Right cardiac atrium (tissue), 5 donors: Measurements from ENCODE around the gene KCNH4. TPM values are rescaled to one million over a fixed set of nuclear protein-coding genes. Genes with fewer than 3 reads are reported as not detected.

Source experiments
- ATAC-seq, 2 donors: fragments of 200-7000 bp; cut with Tn5 transposase; one replicate each; pipeline versions ENCODE4 v1.8.0 to v1.9.1; 2020; ENCODE audit warnings: moderate library complexity in 2 of 2, mild to moderate bottlenecking in 1 of 2
- DNase-seq, 3 donors: peaks; one replicate each; pipeline ENCODE4 v3.0.0-alpha.2; 2020
- H3K27ac ChIP-seq: one replicate; pipeline ENCODE4 v1.5.1; 2013; ENCODE audit warnings: mild to moderate bottlenecking, low read length, control low read depth, moderate library complexity
- H3K27me3 ChIP-seq: one replicate; pipeline ENCODE4 v1.6.1; 2013; ENCODE audit not compliant: control insufficient read depth, insufficient read depth
- H3K4me1 ChIP-seq: one replicate; pipeline ENCODE4 v1.6.1; 2013; ENCODE audit warnings: low read length; ENCODE audit not compliant: control insufficient read depth, insufficient read depth
- H3K4me3 ChIP-seq: one replicate; pipeline ENCODE4 v1.5.1; 2013; ENCODE audit warnings: low read length, control low read depth
- H3K9me3 ChIP-seq: one replicate; pipeline ENCODE4 v1.6.1; 2013; ENCODE audit warnings: low read length; ENCODE audit not compliant: control insufficient read depth
- WGBS: extraction: QIAGEN DNeasy Blood & Tissue Kit; methylation state at CpG from one replicate; pipeline ENCODE4 v1.1.7; 2013; 5-methylcytosine and 5-hydroxymethylcytosine counted together
- intact Hi-C, 4 donors: fragments of 100-400 bp; cut with DNase I; formaldehyde crosslinking; loops; one replicate each; pipeline versions ENCODE4 v1.11.0 to v1.14.0; 2022 to 2023
- polyA plus RNA-seq: library from polyadenylated mRNA; stranded (reverse); fragments of 200-250 nt; gene quantifications from one replicate; pipeline ENCODE4 v1.2.3, GENCODE V29; 2013
- total RNA-seq, 4 donors: library from RNA; stranded (reverse); fragmentation: NEBNext Ultra II Directional; extraction: Animal tissue kit (Norgen Biotek cat#: 25700); gene quantifications; one replicate each; pipeline ENCODE4 v1.2.1, GENCODE V29; 2021
- donor health status: healthy with polysubstance abuse.
- donor health status: DM: no; HTN: yes; CAD: no.
- donor health status: DM: no; HTN: no; CAD: no.
- donor health status: DM: no; HTN: yes; CAD: no; lungs with severe emphysema.
- donor health status: DM: yes; HTN: yes; CAD: no.

Gene KCNH4
- total and polyA plus RNA-seq, 5 donors = 0.06 to 0.28 (median 0.14) TPM; not detected in 1

DNA sequence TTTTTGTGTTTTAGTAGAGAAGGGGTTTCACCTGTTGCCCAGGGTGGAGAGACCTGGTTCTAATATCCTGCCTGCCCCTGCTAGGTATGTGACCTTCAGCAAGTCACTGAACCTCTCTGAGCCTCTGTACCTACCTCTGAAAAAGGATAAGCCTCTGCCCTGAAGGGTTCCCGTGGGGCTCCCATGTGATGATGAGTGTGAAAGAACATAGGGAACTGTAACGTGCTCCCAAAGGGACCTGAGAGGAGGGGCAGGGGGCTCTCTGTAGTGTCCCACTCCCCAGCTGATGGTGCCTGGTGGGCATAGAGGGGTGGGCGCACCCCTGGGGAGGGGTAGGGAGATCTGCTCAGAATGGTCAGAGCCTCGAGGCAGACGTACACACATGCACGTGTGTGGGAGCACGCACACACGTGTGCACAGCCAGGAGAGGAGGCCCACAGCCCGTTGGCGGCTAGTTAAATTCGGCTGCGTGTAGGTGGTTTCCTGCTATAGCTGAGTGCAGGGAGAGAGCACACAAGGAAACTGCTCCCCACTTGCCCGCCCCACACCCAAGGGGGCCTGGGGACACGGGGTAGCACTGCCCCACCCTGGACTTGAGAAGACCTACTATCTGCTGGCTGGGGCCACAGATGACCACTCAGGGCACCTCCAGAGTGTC is 6.7 kb downstream of the KCNH4 start:
- intact Hi-C loops = no loop called here
- DNase-seq (peak in 1 of 3 donors; percentile 11), ATAC-seq (no peak)
- no peak overlapping the region for H3K4me3 ChIP-seq
- no peaks in the 10 kb centered on the region for H3K4me1 ChIP-seq
- no peaks in the 10 kb centered on the region for H3K27me3 ChIP-seq
- no peaks in the 10 kb centered on the region for H3K9me3 ChIP-seq
- WGBS = 77% methylated on average over 14 of the region's 14 CpGs
- no peak overlapping the region for H3K27ac ChIP-seq

DNA sequence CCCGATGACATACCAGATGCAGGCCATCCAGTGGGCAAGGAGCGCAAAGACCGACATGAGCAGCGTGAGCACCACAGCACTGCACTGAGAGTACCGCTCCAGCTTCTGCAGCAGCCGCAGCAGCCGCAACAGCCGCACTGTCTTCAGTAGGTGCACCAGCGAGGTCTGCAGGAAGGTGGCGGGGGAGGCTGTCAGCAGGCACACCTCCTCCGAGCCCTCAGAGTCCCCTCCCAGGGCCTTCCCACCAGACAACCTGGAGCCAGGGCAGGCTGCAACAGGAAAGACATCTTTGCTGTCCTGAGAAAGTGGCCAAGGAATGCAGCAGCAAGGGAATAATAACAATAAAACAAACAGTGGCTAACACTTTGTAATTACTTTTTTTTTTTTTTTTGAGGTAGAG is 9.1 kb downstream of the KCNH4 start:
- Histone ChIP-seq H3K27me3 (no peaks in the 10 kb centered on the region), H3K9me3 (no peaks in the 10 kb centered on the region), H3K4me3 (no peak overlapping the region), H3K4me1 (no peaks in the 10 kb centered on the region), H3K27ac (no peak overlapping the region)
- ATAC-seq (no peak), DNase-seq (peak in 1 of 3 donors; percentile 8)
- WGBS = 45% methylated on average over 11 of the region's 11 CpGs
- intact Hi-C loops = no loop called here

DNA sequence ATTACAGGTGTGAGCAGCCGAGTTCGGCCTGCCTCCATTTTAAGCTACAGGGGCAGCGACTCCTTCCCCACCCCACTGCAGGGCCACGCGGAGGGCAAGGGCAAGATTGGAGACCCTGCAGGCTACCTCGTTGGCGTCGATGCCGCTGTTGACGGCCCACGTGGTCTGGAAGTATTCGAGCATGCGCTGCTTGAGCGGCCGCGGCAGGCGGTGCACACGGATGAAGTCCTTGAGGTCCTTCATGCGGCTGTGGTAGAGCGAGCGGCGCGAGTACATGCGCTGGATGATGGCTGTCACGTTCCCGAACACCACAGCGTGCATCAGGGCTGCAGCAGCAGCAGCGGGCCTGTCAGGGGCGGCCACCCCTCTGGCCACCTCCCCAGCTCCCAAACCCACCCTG is 11.6 kb downstream of the KCNH4 start:
- 92% methylated on average over 29 of the region's 29 CpGs for WGBS
- Histone ChIP-seq H3K4me3 (no peak overlapping the region), H3K9me3 (no peaks in the 10 kb centered on the region), H3K4me1 (no peaks in the 10 kb centered on the region), H3K27ac (no peak overlapping the region), H3K27me3 (no peaks in the 10 kb centered on the region)
- peak in 1 of 3 donors; percentile 35 for DNase-seq
- no peak for ATAC-seq
- intact Hi-C loops = no loop called here

DNA sequence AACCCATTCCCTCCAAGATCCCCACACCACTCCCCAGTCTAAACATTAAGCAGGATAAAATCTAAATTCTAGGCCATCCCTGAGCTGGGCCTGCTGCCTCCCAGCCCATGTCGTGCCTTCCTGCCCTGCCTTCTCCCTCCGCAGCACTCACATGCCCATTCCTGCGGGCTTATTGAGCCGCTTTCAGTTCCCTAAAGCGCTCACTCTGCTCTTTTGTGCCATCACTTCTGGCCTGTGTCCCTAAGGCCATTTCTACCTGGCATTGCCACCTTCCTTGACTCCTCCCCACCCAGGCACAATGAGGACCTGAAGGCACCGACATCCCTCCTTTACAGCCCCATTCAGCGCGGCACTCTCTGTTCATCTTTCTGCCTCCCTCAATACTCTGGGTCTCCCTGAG is 13.1 kb downstream of the KCNH4 start:
- WGBS = 91% methylated on average over 8 of the region's 8 CpGs
- Histone ChIP-seq H3K27me3 (no peaks in the 10 kb centered on the region), H3K9me3 (no peaks in the 10 kb centered on the region), H3K4me3 (no peak overlapping the region), H3K27ac (no peak overlapping the region), H3K4me1 (no peaks in the 10 kb centered on the region)
- DNase-seq (peak in 1 of 3 donors; percentile 29), ATAC-seq (no peak)
- intact Hi-C loops = no loop called here

DNA sequence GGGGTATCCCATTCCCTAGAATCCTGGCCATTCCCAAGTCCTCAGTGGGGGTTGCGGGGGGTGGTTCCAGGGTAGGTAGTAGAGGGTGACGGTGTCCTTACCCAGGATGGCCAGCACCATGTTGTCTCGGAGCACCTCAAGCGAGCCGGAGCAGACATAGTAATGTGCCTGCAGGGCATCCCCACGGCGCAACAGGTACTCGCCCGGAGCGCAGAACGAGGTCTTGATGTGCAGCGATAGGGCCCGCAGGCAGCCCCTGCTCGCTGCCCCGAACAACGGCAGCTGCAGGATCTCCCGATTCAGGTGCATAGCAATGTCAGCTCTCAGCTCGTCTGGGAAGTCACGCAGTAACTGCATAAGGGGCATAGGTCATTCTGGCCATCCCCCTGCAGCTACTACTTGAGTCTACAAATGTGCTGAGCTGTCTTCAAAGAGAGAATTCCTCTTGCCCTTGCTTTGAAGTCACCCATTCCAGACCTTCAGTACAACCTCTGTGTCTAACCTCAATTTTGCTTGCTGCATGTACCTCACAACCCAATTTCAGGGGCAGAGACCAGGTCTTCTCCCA is 14.7 kb downstream of the KCNH4 start:
- intact Hi-C loops = no loop called here
- no peaks in the 10 kb centered on the region for H3K27me3 ChIP-seq
- H3K27ac ChIP-seq = no peak overlapping the region
- H3K4me3 ChIP-seq = no peak overlapping the region
- DNase-seq (peak in 1 of 3 donors; percentile 36), ATAC-seq (no peak)
- 93% methylated on average over 19 of the region's 19 CpGs for WGBS
- H3K4me1 ChIP-seq = no peaks in the 10 kb centered on the region
- H3K9me3 ChIP-seq = no peaks in the 10 kb centered on the region

DNA sequence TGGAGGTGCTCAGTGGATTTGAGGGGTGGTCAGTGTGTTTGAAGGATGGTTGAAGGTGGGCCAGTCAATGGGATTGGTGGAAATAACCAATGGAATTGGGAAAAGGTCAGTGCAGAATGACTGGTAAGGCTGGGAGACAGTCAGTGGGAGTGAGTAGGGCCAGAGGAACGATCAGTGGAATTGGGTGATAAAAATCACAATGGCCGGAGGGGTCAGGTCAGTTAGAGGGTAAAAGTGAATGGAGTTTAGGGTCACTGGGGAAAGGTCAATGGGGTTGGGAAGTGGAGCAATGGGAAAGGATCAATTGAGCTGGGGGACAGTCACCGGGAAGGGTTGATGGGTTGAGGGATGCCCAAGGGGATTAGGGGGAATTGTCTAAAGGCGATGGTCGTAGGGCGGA is 15.2 kb downstream of the KCNH4 start:
- Histone ChIP-seq H3K4me3 (no peak overlapping the region), H3K4me1 (no peaks in the 10 kb centered on the region), H3K27ac (no peak overlapping the region), H3K9me3 (no peaks in the 10 kb centered on the region), H3K27me3 (no peaks in the 10 kb centered on the region)
- intact Hi-C loops = no loop called here
- no peak for ATAC-seq
- DNase-seq = no peak
- WGBS = 83% methylated on average over 6 of the region's 6 CpGs

DNA sequence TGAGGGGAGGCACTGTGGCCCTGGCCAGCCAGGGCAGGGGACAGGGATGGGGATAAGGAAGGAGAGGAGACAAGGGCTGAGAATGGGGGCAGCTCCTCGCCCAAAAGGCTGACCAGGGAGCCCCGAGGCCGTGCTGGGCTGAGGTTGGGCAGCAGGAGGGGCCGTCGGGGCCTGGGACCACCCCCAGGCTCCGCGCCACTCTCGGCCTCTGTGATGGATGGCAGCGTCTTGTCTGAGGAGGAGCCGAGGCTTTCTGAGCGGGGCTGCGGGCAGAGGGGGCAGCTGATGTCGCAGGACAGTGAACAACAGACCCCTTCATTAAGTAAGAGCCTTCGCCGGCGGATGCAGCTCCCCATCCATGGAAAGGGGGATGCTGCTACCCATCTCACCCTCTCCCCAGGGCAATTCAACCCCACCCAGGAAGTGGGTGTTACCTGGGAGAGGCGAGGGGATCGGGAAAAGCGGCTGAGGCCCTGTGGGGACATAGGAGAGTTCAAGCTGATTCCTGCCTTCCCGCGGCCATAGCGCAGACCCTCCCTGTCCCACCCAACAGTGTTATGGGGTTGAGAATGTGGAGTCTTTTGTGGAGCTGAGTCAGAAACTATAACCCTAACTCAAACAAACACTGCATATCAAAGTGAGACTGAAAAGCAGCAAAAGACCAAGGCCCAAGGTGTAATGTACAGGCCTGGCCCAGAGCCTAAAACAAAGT is 17.1 kb downstream of the KCNH4 start:
- Histone ChIP-seq H3K4me3 (no peak overlapping the region), H3K4me1 (no peaks in the 10 kb centered on the region), H3K27me3 (no peaks in the 10 kb centered on the region), H3K9me3 (no peaks in the 10 kb centered on the region), H3K27ac (no peak overlapping the region)
- WGBS = 59% methylated on average over 22 of the region's 22 CpGs
- peak in 1 of 2 donors; percentile 5 for ATAC-seq
- peak in 1 of 3 donors; percentile 37 for DNase-seq
- intact Hi-C loops = no loop called here

DNA sequence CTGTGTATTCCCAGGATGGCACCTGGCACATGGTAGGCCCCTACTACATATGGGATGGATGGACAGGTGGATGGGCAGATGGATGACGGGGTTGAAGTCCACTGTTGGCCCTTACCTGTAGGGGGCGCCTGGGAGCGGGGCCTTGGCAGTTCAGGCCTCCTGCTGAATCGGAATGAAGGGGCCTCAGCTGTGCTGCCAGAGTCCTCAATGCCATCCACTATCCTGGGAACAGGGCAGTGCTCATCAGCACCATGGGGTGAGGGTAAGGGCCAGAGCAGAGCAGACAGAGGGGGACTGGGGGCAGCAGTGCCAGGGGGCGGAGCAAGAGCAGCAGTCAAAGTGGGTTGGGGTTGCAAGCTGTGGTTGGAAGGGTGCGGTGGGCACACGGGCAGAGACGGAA is 17.8 kb downstream of the KCNH4 start:
- ATAC-seq (no peak), DNase-seq (peak in 1 of 3 donors; percentile 46)
- H3K4me1 ChIP-seq = no peaks in the 10 kb centered on the region
- H3K27ac ChIP-seq = no peak overlapping the region
- no peak overlapping the region for H3K4me3 ChIP-seq
- no peaks in the 10 kb centered on the region for H3K9me3 ChIP-seq
- 52% methylated on average over 8 of the region's 8 CpGs for WGBS
- intact Hi-C loops = no loop called here
- H3K27me3 ChIP-seq = no peaks in the 10 kb centered on the region

DNA sequence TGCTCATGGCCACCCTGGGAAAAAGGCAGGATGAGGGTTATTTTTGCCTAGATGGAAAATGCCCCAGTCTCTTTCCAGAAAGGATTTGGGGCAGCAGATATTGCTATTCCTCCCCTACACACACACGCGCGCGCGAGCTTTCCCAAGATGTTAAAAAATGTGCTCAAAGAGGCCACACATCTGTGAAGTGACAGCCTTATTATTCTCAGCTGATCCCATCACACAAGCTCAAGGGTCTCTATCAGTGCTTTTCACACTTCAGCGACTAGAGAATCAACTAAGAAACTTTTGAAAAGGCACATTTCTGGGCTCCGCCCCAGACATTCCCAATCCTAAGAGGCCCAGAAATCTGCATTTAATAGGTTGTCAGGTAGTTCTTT is 20.4 kb downstream of the KCNH4 start:
- H3K4me1 ChIP-seq = no peaks in the 10 kb centered on the region
- ATAC-seq = no peak
- no peak overlapping the region for H3K27ac ChIP-seq
- no peak overlapping the region for H3K4me3 ChIP-seq
- H3K9me3 ChIP-seq = no peaks in the 10 kb centered on the region
- DNase-seq = peak in 1 of 3 donors; percentile 4
- intact Hi-C loops = no loop called here
- H3K27me3 ChIP-seq = no peaks in the 10 kb centered on the region
- WGBS = 74% methylated on average over 7 of the region's 7 CpGs

DNA sequence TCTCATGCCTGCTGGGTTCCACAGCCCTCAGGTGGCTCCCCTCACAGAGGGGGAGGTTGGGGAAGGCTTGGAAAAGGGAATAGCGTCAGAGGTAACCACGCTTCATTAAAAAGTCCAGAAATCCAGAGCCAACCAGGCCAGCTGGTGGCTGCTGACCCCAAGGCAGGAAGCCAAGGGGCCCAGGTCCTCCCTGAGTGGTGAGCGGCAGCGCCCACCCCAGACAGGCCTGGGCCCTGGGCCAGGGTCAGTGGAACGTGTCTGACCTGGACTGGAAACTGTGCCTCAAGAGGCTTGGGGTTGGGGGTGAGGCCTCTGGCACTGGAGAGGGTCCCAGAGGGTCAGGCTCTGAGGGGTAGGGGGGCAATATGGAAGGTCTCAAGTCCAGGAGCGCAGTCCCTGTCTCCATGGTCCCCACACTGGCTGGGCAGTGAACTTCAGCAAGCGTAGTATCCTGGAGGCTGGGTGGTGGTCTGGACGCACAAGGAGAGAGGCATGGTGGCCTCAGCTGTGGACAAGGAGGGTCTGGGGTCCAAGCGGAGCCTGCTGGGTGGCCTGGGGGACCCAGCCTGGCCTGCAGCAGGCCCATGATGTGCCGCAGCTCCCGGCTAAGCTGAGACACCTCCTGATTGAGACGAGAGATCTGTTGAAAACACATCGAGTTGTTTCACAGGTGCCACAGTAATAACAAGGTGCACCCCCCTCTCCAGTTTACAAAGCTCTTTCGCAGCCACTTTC is 21.0 kb downstream of the KCNH4 start:
- Histone ChIP-seq H3K9me3 (no peaks in the 10 kb centered on the region), H3K4me1 (no peaks in the 10 kb centered on the region), H3K27ac (no peak overlapping the region), H3K27me3 (no peaks in the 10 kb centered on the region), H3K4me3 (no peak overlapping the region)
- intact Hi-C loops = no loop called here
- ATAC-seq (no peak), DNase-seq (peak in 1 of 3 donors; percentile 32)
- WGBS = 69% methylated on average over 14 of the region's 14 CpGs

DNA sequence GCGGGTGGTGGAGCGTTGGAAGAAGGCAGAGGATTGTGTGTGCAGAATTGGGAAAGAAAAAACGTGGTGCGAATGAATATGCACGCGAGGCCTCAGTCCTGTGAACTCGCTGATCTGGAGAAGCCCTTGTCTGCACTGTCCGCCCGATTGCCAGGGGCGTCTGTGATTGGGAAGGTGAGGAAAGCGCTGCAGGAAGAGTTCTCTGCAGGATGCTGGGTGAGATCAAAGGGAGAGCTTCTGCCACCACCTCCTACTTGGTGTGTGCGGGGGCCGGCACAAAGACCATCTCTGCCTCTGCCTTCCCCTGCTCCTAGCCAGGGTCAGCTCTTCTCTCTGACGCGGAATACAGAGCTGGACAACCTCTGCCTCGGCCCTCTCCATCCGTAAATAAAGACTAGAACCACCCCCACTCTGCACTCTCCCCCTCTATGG is 25.3 kb downstream of the KCNH4 start:
- H3K27ac ChIP-seq = no peak overlapping the region
- H3K4me3 ChIP-seq = peak overlapping the region; percentile 44
- H3K9me3 ChIP-seq = no peaks in the 10 kb centered on the region
- H3K4me1 ChIP-seq = peaks cover 8% of the 10 kb centered on the region
- no peak for ATAC-seq
- WGBS = 30% methylated on average over 17 of the region's 17 CpGs
- H3K27me3 ChIP-seq = no peaks in the 10 kb centered on the region
- intact Hi-C loops = no loop called here
- DNase-seq = no peak
